Left renal cortex interstitium (tissue), 4 donors: ENCODE data around the gene ZNF879. TPM values are rescaled to one million over a fixed set of nuclear protein-coding genes. Genes with fewer than 3 reads are reported as not detected.

Experiments used
- DNase-seq, 4 donors: peaks; one replicate each; pipeline ENCODE4 v3.0.0-alpha.2; 2013; ENCODE audit warnings: low read depth in 4 of 4, low spot score in 2 of 4, missing footprints in 1 of 4
- polyA plus RNA-seq, 4 donors: library from polyadenylated mRNA; unstranded; fragments of 120-200 nt; gene quantifications; one replicate each; pipeline ENCODE4 v1.2.1, GENCODE V29; 2013; ENCODE audit not compliant: insufficient read length in 4 of 4

ZNF879 gene
- polyA plus RNA-seq: 1 to 10 TPM; 8.0 to 8.5 (median 8.1) TPM

- peak; percentile 87 to 95 (median 91) for DNase-seq
These were observed at the start of gene ZNF879 for GRCh38 chr5:179023528-179024189. ZNF879 (plus strand) TSS chr5:179023804; CDS start chr5:179025005, 1,201 bp downstream.

- no peak for DNase-seq
These were observed 42.2 kb upstream of the ZNF879 start for GRCh38 chr5:178981381-178981780.

DNA sequence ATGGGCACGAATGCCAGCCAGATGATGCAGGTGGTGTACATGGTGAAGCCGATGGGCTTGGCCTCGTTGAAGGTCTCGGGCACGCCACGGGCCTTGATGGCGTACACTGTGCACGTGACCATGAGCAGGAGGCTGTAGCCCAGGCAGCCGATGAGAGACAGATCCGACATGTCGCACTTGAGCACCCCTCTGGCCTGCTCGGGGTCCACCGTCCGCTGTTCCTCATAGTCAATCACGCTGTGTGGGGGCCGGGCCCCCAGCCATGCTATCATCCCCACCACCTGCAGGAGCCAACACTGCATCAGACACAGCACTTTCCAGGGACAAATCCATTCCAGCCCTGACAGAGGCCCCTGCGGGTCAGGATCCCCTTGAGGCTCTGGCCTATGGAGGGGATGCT, 40.7 kb upstream of the ZNF879 start:
- DNase-seq: no peak

GRCh38 chr5:178983728-178984127, 39.9 kb upstream of the ZNF879 start:
- no peak for DNase-seq

- DNase-seq: no peak
These were observed 39.2 kb upstream of the ZNF879 start for GRCh38 chr5:178984145-178985072.

GRCh38 chr5:178986326-178986960, 37.2 kb upstream of the ZNF879 start:
- no peak for DNase-seq

GRCh38 chr5:178988436-178989220, 35.0 kb upstream of the ZNF879 start:
- no peak for DNase-seq

GRCh38 chr5:178989311-178989710, 34.3 kb upstream of the ZNF879 start:
- DNase-seq: no peak

DNA sequence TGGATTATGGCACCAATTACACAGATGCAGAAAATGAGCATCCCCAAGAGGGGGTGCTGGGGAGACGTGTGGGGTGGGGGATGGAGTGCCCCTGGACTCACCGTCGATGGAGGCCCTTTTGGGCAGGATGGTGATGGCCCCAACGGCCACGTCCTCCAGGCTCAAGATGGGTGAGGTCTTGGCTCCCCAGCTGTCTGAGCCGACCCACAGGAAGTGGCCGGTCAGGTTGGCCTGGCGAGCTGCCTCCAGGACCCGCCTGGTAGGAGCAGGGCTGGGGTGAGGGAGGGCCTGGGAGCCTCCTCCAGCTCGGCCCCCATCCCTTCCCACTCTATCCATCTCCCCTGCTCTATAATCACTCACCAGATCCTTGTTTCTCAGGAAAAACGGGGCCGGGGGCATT, 33.1 kb upstream of the ZNF879 start:
- DNase-seq: no peak

- no peak for DNase-seq
These were observed 32.1 kb upstream of the ZNF879 start for GRCh38 chr5:178991190-178992145.

DNA sequence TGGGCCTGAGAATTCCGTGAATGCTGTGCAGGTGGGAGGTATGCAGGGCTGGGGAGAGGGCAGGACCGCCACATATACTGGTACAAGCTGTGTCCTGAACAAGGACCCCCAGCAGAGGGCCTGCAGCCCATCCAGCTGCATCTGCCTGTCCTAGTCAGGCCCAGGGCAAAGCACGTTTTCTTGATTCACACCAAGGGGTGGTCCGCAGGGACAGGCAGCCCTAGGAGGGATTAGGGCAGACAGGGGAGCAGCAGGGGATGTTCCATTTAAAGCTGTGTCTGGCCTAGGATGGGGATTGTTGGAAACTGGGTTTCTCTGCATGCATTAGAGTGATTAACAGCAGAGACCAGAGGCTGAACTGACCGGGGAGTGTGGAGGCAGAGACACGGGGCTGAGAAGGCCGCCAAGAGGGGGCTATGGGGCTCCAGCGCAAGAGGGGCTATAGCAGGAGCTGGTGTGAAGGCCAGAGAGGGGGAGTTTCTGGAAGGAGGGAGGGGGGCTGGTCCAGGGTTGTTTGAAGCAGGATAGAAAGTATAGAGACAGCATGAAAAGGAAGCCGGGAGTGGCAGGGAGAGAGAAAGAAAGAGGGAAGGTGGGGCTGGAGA, 31.2 kb upstream of the ZNF879 start:
- no peak for DNase-seq

DNA sequence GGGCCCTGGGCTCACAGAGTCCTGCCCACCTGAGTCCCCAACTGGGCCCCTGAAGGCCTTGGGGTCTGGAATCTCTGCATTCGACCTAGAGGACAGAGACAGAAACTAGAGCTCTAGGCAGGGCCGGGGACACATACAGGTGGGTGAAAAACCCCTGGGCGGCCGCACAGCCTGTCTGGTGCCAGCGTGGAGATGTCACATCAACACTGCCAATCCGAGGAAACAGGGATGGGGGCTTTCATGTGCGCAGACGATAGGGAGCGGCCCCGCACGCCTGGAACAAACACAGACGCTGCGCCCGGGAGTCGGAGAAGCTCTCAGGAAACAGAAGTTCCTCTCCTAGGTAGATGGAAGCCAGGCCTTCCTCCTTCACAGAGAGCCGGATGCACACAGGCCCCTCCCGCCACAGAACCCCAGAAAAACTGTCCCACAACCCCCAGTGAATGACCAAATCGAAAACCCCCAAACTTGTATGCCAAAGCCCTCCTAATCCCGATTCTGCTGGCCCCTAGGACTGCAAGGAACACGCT, 30.3 kb upstream of the ZNF879 start:
- DNase-seq: no peak

DNA sequence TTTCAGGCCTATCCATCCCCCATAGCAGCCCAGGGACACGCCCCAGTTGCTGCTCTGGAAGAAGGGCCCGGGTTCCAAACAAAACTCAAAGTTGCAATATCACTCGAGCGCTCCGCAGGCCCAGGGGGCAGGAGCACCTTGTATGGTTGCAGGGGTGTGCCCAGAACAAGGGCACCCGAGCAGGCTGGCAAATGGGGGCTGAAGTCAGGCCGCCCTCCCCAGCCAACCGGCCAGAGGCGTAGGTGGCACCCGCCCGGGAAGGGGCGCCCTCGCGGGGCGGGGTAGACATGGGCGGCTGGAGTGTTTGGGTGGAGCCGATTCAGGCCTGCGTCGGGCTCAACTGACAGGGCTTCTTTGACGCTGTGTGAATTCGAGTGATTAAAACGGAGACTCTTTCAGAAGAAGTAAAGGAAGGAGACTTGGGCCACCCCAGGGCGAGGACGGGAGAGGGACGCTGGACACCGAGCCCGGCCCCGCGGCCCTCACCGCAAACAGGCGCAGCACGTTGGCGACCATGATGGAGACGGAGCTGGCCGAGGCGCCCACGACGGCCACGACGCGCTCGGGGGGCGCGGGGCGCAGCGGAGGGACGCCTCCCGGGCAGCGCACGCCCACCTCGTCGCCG, 29.5 kb upstream of the ZNF879 start:
- DNase-seq: no peak

DNA sequence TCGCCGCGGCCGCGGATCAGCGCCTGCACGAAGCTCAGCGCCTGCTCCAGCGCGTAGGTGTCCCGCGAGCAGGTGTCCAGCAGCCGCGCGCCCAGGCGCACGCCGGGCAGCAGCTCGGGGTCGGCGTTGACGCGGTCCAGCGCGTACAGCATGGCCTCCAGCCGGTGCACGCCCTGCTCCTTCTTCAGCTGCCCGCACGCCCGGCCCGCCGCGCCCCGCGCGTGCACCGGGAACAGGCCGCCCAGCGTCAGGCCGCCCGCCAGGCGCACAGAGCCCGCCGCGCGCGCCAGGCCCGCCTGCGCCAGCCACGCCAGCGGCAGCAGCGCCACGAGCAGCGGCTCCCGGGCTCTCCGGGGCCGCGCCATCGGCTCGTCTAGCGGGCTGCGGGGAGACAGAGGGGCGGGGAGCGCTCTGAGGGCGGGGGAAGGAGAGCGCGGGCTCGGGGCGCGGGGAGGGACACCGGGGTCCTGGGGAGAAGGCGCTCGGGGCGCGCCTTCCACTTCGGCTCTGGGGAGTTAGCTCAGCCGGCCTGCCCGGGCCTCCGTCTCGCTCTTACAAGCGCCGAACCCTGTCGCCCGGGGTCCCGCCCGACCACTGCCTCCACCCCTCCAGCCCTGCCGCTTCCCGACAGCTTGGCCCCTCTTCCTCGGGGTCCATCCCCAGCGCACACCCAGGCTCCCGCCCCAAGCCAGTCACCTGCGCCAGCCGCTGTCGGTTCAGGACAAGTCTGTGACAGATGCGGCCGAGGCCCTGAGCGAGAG, 28.8 kb upstream of the ZNF879 start, which contains the start of gene GRM6:
TSS of gene GRM6 (minus strand) at position 741 of the 761 bp plus-strand sequence. CDS start at position 365, 376 bp downstream.
- peak in 1 of 4 donors; percentile 8 for DNase-seq

- DNase-seq: no peak
These were observed 28.3 kb upstream of the ZNF879 start for GRCh38 chr5:178995341-178995690.

GRCh38 chr5:178996156-178996555, 27.4 kb upstream of the ZNF879 start:
- no peak for DNase-seq

- DNase-seq: no peak
These were observed 26.4 kb upstream of the ZNF879 start for GRCh38 chr5:178997191-178997590.
